NK-92 (cell line): Measurements from ENCODE around the gene HTR3C.
"Not testable (repeated sequence)": the region's sequence is repeated elsewhere in the genome, so short reads cannot be mapped to it uniquely, and the experiment has no call there.

Experiments
- DNase-seq: peaks from one replicate; lab custom pipeline; 2025; ENCODE audit not compliant: unreplicated experiment; lab: John Stamatoyannopoulos, UW

HTR3C gene

DNA sequence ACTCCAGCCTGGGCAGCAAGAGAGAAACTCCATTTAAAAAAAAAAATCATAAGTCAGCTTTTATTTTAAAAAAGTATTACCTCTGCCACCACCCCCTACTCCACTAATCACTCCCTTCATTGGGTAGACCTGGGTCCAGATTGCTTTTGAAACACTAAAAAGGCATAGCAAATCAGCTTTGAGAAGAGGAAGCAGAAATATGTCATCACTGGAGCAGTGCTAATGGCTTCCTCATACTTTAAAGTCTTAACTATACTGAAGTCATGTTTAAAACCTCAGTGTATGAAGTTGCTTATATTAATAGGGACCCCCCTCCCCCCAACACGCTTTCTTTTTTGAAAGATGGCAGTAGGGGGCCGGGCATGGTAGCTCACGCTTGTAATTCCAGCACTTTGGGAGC lies 22.3 kb upstream of the HTR3C start:
- no peak for DNase-seq

DNA sequence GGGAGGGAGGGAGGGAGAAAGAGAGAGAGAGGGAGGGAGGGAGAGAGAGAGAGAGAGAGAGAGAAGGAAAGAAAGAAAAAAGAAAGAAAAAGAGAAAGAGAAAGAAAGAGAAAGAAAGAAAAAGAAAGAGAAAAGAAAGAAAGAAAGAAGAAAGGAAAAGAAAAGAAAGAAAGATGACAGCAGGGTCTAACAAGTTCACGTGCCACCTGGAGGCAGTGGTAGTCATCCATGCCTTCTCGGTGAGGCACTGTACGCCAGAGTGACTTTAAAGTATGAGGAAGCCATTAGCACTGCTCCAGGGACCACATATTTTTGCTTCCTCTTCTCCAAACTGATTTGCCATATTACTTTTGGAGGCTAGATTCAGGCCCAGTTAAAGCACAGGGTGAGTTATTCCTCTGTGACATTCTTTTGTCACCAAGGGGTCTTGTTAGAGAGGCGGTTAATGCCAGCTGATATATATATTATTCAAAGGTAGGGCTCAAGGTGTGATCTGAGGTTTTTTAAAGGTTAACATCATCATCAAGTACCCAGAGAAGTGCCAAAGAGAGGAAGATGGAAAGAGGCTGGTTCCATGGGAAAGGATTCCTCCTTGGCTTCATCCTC lies 21.6 kb upstream of the HTR3C start, which contains the start of gene HTR3D:
TSS of gene HTR3D (plus strand) at position 556 of the 606 bp plus-strand sequence. CDS start at position 556, 0 bp downstream.
- DNase-seq = no peak

DNA sequence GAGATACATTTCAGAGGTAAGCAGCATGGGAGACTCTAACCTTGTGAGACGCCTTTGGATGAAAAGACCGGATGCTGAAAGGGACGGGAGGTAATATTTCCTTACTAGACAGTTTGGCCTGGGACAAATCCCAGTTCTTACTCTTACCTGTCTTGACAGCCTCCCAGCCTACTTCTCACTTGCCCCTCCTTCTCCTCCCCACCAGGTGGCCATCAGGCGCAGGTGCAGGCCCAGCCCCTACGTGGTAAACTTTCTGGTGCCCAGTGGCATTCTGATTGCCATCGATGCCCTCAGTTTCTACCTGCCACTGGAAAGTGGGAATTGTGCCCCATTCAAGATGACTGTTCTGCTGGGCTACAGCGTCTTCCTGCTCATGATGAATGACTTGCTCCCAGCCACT lies 15.0 kb upstream of the HTR3C start:
- no peak for DNase-seq

DNA sequence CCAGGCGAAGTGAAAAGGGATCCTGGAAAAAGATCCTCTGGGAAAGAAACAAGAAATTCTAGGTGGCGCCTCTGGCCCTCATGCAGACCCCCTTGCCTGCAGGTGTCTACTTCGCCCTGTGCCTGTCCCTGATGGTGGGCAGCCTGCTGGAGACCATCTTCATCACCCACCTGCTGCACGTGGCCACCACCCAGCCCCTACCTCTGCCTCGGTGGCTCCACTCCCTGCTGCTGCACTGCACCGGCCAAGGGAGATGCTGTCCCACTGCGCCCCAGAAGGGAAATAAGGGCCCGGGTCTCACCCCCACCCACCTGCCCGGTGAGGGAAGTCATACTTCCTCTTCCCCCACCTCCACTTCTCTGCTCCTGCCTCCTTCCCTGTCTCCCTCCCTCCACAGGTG lies 14.5 kb upstream of the HTR3C start:
- not testable (repeated sequence) for DNase-seq

DNA sequence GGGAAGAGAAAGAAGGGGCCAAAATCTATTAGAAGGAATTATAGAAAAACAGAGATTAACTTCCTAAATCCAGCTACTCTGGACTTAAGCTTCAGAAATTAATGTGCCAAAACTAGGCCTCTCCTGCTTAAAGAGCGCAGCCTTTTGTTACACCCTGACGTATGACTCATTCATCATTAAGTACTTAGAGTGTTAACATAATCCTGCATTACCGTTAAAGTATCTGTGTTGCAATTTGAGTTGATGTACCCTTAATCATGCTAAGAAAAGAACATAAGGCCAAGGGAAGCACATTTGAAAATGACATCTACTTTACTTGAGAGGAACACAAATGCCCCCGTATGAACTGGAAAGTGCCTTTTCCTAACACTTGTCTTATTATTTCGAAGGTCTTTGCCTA lies 13.4 kb upstream of the HTR3C start:
- DNase-seq = no peak

DNA sequence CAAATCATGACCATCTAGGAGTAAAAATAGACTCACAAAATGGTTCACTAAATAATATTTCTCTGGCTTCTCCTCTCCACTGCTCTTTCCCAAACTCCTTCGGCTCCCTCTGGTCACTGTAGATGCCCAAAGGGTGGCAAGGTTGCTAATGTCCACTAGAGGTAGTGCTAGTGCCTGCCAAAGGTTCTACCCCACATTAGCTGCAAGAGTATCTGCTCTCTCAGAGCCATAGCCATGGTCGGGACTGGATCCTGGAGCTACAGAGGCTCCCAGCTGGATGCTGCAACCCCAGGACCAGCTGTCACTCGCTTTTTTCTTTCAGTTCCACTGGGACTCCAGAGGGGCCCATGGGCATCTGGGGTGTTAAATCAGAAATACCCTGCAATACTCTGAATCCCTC lies 12.8 kb upstream of the HTR3C start:
- DNase-seq = no peak

DNA sequence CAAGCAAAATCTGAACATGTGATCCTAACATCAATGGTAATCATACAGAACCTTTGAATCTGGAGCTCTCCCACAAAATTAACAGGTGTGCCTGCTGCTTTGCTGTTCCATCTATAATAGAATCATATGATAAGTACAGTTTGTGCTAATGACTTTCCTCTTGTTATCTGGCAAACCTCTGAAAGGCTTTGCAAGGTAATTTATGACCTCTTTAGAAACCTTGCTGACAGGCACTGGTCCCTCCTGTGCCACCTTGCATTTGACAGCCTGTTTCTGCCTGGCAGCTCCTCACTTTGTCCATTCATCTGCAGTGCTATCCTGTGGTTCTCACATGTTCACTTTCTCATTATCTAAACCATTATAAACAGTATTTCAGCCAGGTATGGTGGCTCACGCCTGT lies 10.2 kb upstream of the HTR3C start:
- DNase-seq = no peak

DNA sequence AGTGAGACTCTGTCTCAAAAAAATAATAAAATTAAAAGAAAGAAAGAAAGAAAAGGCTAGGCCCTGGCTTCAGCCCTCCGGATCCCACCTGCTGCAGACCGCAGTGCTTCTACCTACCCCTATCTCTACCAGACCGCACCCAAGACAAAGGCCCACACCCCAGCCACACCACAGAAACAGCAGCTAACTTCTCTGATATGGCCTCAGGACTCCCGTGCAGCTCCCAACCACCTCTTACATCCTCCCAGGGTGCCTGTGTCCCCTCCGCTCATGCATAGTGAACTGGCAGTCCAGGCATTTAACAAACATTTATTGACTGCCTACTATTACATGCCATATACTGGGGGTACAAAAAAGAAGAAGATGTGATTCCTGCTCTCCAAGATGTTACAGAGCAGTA lies 6.9 kb upstream of the HTR3C start:
- DNase-seq = no peak

DNA sequence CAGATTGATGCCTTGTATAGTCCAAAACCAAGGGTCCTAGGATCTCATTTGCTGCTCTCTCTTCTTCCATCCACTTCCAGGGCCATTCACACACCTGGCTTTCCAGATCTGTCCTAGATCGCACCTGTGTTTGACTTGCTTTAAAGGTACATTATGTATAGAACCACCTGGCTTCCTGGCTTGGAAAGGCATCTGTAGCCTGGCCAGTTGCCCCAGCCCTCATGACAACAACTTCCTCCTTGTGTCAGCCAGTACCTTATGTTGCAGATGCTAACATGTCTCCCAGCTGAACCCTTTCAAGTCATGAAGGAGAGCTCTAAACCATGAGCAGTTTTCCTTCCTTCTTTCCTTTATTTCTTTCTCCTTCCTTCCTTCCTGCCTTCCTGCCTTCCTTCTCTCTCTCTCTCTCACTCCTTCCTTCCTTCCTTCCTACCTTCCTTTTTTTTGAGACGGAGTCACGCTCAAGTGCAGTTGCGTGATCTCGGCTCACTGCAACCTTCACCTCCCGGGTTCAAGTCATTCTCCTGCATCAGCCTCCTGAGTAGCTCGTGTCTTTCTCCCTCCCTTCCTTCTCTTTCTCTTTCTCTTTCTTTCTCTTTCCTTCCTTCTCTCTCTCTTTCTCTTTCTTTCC lies 2.5 kb upstream of the HTR3C start:
- DNase-seq = no peak

DNA sequence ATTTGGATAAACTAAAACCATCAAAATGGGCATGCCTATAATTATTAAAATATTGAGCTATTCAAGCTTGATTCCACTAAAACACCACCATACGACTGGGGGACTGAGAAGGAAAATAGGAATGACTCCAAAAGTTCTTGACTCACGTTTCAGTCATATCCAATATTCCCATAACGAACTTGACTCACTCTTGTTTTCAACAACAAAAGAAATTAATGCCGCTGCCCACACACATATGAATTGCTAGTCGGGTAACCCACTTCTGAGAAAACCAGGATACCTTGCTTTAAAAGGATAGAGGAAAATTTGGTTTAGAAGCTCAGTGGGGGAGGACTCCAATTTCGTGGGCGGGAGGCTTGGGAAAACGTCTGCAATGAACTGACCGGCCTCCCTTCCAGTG lies 5.2 kb downstream of the HTR3C start:
- DNase-seq = no peak

DNA sequence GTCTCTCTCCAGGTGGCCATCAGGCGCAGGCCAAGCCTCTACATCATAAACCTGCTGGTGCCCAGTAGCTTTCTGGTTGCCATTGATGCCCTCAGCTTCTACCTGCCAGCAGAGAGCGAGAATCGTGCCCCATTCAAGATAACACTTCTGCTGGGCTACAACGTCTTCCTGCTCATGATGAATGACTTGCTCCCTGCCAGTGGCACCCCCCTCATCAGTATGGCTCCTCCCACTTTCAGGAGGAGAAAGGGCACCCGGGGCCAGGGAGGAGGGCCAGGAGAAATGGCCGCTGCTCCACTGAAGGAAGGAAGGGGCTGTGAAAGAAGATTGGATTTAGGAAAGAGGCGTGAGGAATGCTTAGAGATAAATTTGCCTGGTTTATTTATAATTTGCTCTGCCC lies 6.6 kb downstream of the HTR3C start:
- DNase-seq = no peak

DNA sequence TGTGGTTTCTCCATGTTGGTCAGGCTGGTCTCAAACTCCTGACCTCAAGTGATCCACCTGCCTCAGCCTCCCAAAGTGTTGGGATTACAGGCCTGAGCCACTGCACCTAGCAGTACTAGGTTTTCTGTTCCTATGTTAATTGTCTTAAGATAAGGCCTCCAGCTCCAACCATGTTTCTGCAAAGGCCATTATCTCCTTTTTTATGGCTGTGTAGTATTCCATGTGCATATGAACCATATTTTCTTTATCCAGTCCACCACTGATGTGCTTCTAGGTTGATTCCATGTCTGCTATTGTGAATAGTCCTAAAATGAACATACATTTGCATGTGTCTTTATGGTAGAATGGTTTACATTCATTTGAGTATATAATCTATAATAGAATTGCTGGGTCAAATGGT lies 9.8 kb downstream of the HTR3C start:
- DNase-seq = no peak

DNA sequence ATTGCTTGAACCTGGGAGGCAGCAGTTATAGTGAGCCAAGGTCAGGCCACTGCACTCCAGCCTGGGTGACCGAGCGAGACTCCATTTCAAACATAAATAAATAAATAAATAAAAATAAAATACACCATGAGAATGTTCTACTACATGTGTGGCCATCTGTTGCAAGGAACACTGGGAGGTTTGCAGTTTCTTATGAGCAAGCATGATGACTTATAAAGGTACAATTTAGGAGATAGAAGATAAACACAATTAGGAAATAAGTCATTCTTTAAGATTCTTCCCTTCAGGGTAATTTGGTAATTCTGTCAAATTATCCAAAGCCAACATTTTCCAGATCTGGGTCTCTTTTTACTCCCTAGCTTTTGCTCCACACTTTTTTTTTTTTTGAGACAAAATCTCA lies 13.4 kb downstream of the HTR3C start:
- no peak for DNase-seq

DNA sequence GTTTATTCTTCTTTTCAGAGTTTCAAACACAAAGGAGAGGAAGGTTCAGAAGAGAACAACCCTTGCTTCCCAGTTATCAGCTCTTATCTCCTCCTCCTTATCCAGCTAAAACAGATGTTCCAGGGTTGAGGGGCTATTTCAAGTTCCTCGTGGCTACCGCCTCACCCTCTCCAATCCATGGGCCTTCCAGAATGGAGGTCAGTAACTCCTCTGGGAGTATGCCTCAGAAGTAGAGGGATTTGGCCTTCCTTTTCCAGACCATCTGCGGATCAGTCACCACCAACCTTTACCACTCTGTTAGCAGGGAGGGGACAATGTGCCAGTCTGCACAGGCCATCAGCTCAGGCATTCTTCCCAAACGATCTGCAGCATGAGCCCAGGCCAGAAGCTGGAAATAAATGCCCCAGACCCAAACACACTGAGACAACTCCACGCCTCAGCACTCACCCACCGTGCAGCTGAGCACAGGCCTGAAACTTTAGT lies 14.8 kb downstream of the HTR3C start:
- DNase-seq = no peak

DNA sequence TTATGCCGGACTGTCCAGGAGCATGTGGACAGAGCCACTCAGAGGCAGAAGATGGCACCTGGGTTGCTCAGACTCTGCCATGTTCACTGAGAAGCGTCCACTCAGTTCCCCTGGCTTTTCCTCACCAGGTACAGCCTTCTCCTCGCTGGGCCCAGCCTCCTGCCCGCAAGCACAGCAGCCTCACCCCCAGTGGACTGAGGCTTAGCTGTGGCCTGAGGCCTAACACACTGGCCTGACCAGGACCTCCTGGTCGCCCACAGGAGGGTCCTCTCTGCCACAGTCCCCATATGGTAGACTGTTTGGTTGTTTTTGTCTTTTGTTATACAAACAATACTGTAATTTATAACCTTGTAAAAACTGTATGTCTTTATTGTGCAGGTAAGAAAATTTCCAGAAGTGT lies 15.5 kb downstream of the HTR3C start:
- DNase-seq = no peak

DNA sequence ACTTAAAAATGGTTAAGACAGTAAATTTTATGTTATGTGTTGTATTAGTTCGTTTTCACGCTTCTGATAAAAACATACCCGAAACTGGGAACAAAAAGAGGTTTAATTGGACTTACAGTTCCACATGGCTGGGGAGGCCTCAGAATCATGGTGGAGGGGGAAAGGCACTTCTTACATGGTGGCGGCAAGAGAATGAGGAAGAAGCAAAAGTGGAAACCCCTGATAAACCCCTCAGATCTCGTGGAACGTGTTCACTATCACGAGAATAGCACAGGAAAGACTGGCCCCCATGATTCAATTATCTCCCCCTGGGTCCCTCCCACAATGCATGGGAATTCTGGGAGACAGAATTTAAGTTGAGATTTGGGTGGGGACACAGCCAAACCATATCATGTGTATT lies 18.3 kb downstream of the HTR3C start:
- not testable (repeated sequence) for DNase-seq

DNA sequence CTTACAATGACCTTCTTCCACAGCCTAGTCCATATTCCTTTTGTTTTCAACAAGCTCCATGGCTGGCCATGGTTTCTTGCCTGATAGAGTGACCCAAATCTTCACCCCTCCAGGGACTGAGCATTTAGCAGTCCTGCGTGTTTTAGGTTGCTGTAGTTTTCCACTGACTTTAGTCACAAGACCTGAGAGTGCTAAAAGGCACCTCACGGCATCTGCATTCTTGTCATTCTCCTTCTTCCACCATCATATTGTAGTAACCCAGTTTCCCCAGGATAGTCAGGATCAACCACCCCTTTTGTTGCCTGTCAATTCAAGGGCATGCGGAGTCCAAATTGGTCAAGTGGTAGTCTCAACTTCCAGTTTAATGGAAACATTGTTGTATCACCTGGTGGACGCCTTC lies 20.8 kb downstream of the HTR3C start:
- DNase-seq = no peak

DNA sequence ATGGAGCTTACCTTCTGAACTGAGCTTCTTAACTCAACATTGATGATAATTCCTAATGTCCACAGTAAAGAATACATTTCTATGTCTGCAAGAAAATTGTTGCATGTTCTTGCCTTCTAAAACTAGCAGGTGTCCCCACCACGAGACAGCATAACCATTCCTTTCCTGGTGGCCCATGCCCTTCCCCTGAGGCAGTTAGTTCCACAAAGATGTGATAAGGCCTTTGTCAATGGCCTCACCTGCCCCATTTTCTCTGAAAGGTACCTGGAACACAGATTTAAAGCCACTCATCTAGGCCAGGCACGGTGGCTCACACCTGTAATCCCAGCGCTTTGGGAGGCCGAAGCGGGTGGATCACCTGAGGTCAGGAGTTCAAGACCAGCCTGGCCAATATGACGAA lies 23.1 kb downstream of the HTR3C start:
- no peak for DNase-seq

DNA sequence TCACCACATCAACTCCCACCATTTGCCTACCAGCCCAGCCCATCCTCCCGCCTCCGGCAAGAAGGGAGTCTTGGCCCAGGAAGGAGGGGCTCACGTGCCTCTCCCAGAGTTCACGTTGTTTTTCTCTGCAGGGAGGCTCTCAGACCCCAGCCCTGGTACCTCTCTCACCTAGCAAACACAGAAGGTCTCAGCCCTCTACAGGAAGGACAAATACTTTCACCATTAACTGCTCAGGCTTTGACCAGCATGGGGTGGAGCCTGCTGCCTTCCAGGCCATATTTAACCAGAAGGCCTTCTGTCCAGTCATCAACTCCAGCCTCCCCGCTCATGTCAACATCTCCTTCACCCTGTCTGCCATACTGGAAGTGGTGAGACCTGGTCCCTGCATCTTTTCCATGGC lies 25.0 kb downstream of the HTR3C start:
- no peak for DNase-seq

DNA sequence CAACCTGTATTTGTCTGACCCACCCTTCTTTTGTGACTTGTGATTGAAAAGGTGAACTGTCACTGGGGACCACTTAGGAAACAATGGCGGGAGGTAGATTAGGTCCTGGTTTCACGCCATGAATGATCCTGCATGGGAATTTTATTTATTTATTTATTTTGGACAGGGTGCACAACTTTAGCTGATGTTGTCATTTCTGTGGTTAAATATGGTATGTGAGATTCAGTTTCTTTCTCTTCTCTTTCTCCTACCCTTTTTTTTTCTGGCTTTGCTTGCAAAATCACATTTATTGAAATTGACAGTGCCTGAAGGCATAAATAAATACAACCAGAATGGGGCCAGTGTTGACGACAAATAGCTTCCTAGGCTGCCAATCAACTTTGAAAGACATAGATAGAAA lies 26.0 kb downstream of the HTR3C start:
- DNase-seq = no peak

DNA sequence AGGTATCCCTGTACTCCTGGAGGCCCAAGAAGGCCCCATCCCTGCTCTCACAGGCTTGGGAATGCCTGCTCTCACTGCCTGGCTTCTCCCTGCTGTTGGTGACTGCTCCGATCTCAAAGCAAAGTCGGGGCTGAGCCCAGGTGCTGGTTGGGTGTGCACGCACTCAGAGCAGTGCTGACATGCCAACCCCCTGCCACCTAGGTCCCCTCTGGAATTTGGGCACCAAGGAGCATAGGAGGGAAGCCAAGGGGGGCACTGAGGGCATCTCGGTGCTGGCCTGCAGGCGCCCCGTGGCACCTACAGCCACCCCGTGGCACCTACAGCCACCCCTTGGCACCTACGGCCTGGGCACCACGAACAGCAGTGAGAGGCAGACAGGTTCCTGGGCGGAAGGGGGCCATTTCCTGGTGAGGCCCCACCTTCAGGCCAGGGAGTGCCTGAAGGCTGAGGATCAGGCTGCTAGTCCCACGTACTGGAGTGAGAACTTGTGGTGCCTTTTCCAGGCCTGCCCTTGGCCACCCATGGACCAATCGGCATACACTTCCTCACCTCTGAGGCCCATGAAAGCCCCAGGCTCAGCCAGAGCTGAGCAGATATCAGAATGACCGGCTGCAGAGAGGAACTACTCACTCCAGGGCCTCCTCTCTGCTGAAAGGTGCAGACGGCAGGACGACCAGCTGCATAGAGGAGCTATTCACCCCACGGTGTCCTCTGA lies 28.4 kb downstream of the HTR3C start:
- no peak for DNase-seq

DNA sequence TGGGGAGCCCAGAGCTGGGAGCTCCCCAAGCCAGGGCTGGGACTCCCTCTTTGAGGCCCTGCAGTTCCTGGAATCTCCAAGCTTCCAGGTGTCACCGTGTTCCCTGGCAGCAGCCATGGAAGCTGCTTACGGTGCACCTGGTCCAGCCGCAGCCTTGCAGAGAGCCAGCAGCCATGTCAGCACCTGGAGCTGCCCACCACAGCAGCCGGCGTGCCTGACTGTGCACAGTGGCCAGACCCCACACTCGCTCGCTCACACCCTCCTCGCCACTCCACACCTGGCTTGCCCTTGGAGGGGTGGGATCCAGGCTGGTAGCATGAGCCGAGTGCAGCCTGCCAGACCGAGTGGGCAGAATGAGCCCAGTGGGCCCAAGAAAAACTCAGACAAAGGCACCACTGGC lies 29.2 kb downstream of the HTR3C start:
- no peak for DNase-seq
